GM21529 (cell line): ENCODE results near the gene RIMBP2.
"Not testable (repeated sequence)": the region's sequence is repeated elsewhere in the genome, so short reads cannot be mapped to it uniquely, and the experiment has no call there.

ENCODE experiments used
- ATAC-seq: cut with Tn5 transposase; IDR thresholded peaks from one replicate; pipeline ENCODE4 v1.9.1; 2021; ENCODE audit not compliant: unreplicated experiment

The RIMBP2 gene

GRCh38 chr12:130715998-130716968, at the start of gene RIMBP2:
Gene RIMBP2 (minus strand): TSS chr12:130716299. CDS start chr12:130479013, 237,286 bp downstream.
- ATAC-seq, result no peak

- no peak for ATAC-seq
These were observed 49.1 kb upstream of the RIMBP2 start for GRCh38 chr12:130765186-130765659.

DNA sequence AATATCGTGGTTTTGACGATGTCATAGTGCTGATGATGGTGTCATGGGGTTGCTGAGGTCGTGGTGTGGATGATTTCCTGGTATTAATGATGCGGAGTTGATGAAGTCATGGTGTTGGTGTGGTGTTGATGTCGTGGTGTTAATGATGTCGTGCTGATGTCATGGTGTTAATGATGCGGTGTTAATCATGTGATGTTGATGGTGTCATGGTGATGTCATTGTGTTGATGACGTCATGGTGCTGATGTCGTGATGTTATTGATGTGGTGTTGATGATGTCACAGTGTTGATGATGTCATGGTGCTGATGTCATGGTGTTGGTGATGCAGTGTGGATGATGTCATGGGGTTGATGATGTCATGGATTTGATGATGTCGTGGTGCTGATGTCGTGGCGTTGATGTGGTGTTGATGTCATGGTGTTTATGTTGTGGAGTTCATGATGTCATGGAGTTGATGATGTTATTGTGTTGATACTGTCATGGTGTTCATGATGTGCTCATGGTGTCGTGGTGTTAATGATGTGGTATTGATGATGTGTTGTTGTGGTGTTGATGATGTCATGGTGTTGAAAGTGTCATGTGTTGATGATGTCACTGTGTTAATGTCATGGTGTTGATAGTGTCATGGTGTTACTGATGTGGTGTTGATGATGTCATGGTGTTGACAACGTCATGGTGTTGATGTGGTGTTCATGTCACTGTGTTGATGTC, 48.5 kb upstream of the RIMBP2 start:
- no peak for ATAC-seq

- no peak for ATAC-seq
These were observed 48.0 kb upstream of the RIMBP2 start for GRCh38 chr12:130764073-130764472.

DNA sequence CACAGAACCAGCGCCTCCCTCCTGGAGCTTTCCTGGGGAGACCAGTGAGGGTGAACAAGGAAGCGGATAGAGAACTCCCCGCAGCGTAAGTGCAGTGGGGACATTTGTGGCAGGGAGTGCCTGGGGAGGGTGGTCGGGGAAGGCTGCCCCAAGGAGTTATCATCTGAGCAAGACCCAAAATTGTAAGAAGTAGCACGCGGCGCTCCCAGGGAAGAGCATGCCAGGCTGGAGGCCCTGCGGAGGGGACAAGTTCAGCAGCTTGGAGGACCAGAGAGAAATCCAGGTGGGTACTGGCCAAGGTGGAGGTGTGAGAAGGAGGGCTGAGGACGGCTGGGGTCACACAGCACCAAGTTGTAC, 46.2 kb upstream of the RIMBP2 start:
- no peak for ATAC-seq

DNA sequence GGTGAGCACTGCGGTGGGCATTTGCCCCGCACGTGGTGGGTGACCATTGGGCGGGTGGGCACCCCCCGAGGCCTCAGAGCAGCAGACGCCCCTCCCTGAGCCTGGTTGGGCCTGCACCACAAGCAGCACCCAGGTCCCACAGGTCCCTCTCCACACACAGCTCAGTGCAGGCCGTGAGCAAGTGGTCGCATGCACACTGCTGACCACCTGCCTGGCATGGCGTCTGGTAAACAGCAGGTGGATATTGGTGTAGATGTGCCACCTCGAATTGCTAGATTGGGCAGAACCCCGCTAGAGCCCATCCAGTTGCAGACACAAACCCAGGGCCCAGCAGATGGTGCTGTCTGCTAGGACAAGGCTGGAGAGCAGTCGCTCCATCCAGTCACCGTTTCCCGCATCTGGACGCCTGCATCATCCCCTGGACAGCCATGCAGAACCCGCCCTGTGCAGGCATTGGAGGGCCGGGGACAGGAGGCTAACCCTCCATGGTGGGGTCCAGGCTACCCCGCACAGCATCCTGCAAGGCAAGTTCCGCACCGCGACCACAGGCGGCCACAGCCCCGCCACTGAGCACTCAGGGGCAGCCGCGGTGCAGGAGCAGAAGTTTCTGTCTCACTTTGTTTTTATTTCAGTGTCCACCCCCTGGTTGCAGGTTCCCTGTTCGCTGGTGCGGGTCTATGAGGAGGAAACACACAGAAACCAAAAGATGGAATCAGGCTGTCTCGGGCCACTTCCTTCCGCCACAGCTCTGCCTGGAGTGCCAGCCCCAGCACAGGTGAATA, 45.6 kb upstream of the RIMBP2 start:
- ATAC-seq, result peak; percentile 56

GRCh38 chr12:130754234-130754901, 38.3 kb upstream of the RIMBP2 start:
- ATAC-seq, result no peak

DNA sequence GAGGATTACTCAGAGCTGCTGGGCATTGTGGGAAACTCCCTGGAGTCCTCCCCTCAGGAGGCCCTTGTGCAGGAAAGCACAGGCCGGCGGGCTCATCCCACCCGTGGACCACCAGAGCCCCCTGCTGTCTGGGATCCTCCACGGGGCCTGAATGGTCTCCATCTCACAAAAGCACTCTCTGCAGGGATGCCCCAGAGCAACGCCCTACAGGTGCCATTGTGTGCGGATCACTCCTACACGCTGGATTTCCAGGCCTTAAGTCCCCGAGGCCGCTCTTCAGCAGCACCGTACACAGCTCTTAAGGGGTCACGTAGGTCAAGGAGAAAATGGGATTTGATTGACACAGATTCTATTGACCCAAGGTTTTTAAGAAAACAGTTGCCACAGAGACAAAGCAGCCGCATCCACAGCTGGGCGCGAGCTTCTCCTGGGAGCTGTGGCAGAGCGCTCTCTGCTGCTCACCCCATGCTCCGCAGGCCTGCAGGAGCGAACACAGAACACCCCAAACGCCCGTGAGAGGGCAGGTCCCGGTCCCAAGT, 36.7 kb upstream of the RIMBP2 start:
- no peak for ATAC-seq

DNA sequence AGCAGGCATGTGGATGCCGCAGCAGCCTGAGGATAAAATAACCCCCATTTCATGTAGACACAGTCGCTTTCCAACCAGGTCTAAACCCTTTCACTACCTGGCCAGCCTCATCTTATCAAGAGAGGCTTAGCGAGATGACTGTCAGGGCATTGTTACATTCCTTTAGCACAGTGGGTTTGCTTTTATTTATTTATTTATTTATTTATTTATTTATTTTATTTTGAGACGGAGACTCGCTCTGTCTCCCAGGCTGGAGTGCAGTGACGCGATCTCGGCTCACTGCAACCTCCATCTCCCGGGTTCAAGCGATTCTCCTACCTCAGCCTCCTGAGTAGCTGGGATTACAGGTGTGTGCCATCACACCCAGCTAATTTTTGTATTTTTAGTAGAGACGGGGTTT, 35.9 kb upstream of the RIMBP2 start:
- not testable (repeated sequence) for ATAC-seq

- ATAC-seq, result no peak
These were observed 32.7 kb upstream of the RIMBP2 start for GRCh38 chr12:130748786-130749185.

- peak; percentile 93 for ATAC-seq
These were observed 32.0 kb upstream of the RIMBP2 start for GRCh38 chr12:130747867-130748740.

DNA sequence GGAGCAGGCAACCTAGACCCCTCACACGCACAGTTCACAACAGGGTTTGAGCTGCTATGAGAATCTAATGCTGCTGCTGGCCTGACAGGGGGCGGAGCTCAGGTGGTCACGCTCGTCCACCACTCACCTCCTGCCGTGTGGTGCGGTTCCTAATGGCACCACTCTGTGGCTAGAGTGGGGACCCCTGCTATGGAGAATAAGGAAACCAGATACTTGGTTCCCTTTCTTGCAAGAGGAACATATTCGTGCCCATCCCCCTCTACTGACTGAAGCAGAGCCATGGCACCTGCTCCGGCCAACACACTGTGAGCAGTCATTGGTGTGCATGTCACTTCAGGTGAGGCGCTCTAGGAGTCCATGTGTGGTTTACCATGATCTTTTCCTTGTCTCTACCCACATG, 30.4 kb upstream of the RIMBP2 start:
- no peak for ATAC-seq

- ATAC-seq, result no peak
These were observed 29.8 kb upstream of the RIMBP2 start for GRCh38 chr12:130745921-130746320.

DNA sequence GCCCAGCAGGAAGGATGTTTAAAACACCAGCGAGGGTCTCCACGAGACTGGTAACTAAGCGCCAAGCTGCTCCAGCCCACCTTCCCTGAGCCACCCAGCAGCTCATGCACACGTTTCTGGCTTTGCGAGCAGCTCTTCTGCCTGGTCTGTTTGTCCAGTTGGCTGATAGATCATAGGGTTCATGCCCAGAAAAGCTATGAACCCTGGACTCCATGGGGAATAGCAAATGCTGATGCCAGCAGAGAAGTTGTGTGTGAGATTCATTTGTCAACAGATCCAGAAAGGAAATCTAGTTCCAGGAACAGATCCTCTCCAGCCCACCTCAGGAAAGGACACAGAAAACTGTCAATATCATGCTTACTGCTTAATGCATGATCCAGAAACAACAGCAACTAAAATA, 28.2 kb upstream of the RIMBP2 start:
- no peak for ATAC-seq

GRCh38 chr12:130743606-130744005, 27.5 kb upstream of the RIMBP2 start:
- ATAC-seq, result no peak

GRCh38 chr12:130743176-130743575, 27.1 kb upstream of the RIMBP2 start:
- no peak for ATAC-seq

DNA sequence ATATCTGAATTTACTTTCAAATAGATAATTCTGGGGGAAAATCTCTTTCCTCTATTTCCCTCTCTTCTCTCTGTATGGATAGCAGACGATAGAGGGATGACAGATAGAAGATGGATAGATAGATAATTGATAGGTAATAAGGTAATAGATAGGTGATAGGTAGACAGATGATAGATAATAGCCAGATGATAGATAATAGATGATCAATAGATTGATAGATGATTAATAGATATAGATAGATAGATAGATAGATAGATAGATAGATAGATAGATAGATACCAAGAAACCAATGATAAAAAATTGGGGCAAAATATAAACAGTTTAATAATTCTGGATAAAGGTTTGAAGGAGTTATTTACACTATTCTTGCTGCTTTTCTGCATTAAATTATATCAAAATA, 26.6 kb upstream of the RIMBP2 start:
- no peak for ATAC-seq

- ATAC-seq, result no peak
These were observed 26.0 kb upstream of the RIMBP2 start for GRCh38 chr12:130742112-130742511.

GRCh38 chr12:130739571-130739970, 23.5 kb upstream of the RIMBP2 start:
- no peak for ATAC-seq
